ENCODE data around the gene KRTAP10-11. TPM values are rescaled to one million over a fixed set of nuclear protein-coding genes. Genes with fewer than 3 reads are reported as not detected.
"Not testable (repeated sequence)": the region's sequence is repeated elsewhere in the genome, so short reads cannot be mapped to it uniquely, and the experiment has no call there.

Gene KRTAP10-11
- not detected for total RNA-seq

GRCh38 chr21:44646366-44647221 is at the start of gene KRTAP10-11:
Gene KRTAP10-11, plus strand, starts transcription at chr21:44646414. Its CDS starts 45 bp downstream, at chr21:44646459.
- CTCF ChIA-PET: interaction anchor here (1.1 kb wide), 1 partner anchor 12 kb away, joined by 3 read pairs; no protein-coding TSS in a partner anchor
- not testable (repeated sequence) for H3K4me3 Mint-ChIP-seq; DNase-seq; ATAC-seq; H3K27me3 Mint-ChIP-seq (ENCODE audit: low read depth); H3K4me1 Mint-ChIP-seq (ENCODE audit: low read depth)
- POLR2A ChIA-PET: interaction anchor here (1.2 kb wide), 1 partner anchor 9 kb away, joined by 3 read pairs; no protein-coding TSS in a partner anchor
- Mint-ChIP-seq H3K9me3 (ENCODE audit: insufficient read depth) (peaks cover 32% of the 10 kb centered on the region), H3K27ac (peak within 1 kb of the TSS; percentile 60), H3K36me3 (ENCODE audit: low read depth) (peaks cover 10% of the 10 kb centered on the region)

GRCh38 chr21:44598061-44598460 is 48.2 kb upstream of the KRTAP10-11 start:
- Mint-ChIP-seq H3K4me1 (ENCODE audit: low read depth) (peaks cover 2% of the 10 kb centered on the region), H3K27me3 (ENCODE audit: low read depth) (no peaks in the 10 kb centered on the region), H3K4me3 (no peak overlapping the region), H3K9me3 (ENCODE audit: insufficient read depth) (no peaks in the 10 kb centered on the region), H3K27ac (no peak overlapping the region), H3K36me3 (ENCODE audit: low read depth) (no peaks in the 10 kb centered on the region)
- POLR2A ChIA-PET: no interaction called here
- ATAC-seq: no peak
- no peak for DNase-seq
- CTCF ChIA-PET: no interaction called here

- ATAC-seq (no peak), DNase-seq (no peak)
- no peaks in the 10 kb centered on the region for H3K9me3 Mint-ChIP-seq (ENCODE audit: insufficient read depth)
- ChIA-PET POLR2A (no interaction called here), CTCF (no interaction called here)
- H3K4me1 Mint-ChIP-seq (ENCODE audit: low read depth): no peaks in the 10 kb centered on the region
- no peaks in the 10 kb centered on the region for H3K27me3 Mint-ChIP-seq (ENCODE audit: low read depth)
- no peak overlapping the region for H3K4me3 Mint-ChIP-seq
- no peaks in the 10 kb centered on the region for H3K36me3 Mint-ChIP-seq (ENCODE audit: low read depth)
- no peak overlapping the region for H3K27ac Mint-ChIP-seq
Measured at GRCh38 chr21:44599264-44600029, 46.8 kb upstream of the KRTAP10-11 start.

GRCh38 chr21:44600118-44600978 is 45.9 kb upstream of the KRTAP10-11 start, which contains the start of gene KRTAP10-7:
Gene KRTAP10-7, plus strand, starts transcription at chr21:44600597. Its CDS starts 25 bp downstream, at chr21:44600622.
- H3K27me3 Mint-ChIP-seq (ENCODE audit: low read depth); H3K36me3 Mint-ChIP-seq (ENCODE audit: low read depth): not testable (repeated sequence)

GRCh38 chr21:44601091-44601490 is 45.1 kb upstream of the KRTAP10-11 start:
- H3K27ac Mint-ChIP-seq; H3K4me3 Mint-ChIP-seq; DNase-seq; H3K9me3 Mint-ChIP-seq (ENCODE audit: insufficient read depth); ATAC-seq; H3K27me3 Mint-ChIP-seq (ENCODE audit: low read depth); H3K36me3 Mint-ChIP-seq (ENCODE audit: low read depth); CTCF ChIA-PET; H3K4me1 Mint-ChIP-seq (ENCODE audit: low read depth): not testable (repeated sequence)
- POLR2A ChIA-PET: interaction anchor here (0.8 kb wide), 1 partner anchor 25 kb away, joined by 3 read pairs; no protein-coding TSS in a partner anchor

More at GRCh38 chr21:44600118-44600978, 45.9 kb upstream of the KRTAP10-11 start, which contains the start of gene KRTAP10-7:
- H3K4me1 Mint-ChIP-seq (ENCODE audit: low read depth); DNase-seq; H3K9me3 Mint-ChIP-seq (ENCODE audit: insufficient read depth); ATAC-seq; H3K4me3 Mint-ChIP-seq; H3K27ac Mint-ChIP-seq; CTCF ChIA-PET; POLR2A ChIA-PET: not testable (repeated sequence)

GRCh38 chr21:44601596-44602462 is 44.4 kb upstream of the KRTAP10-11 start:
- no peaks in the 10 kb centered on the region for H3K4me1 Mint-ChIP-seq (ENCODE audit: low read depth)
- H3K4me3 Mint-ChIP-seq: no peak overlapping the region
- H3K36me3 Mint-ChIP-seq (ENCODE audit: low read depth): no peaks in the 10 kb centered on the region
- no peaks in the 10 kb centered on the region for H3K9me3 Mint-ChIP-seq (ENCODE audit: insufficient read depth)
- H3K27ac Mint-ChIP-seq: peak overlapping the region; percentile 56
- no peak for ATAC-seq
- H3K27me3 Mint-ChIP-seq (ENCODE audit: low read depth): peaks cover 9% of the 10 kb centered on the region
- DNase-seq: no peak
- ChIA-PET POLR2A (interaction anchor here (0.8 kb wide), 1 partner anchor 24 kb away, joined by 3 read pairs; no protein-coding TSS in a partner anchor), CTCF (no interaction called here)

- Mint-ChIP-seq H3K27me3 (ENCODE audit: low read depth) (peaks cover 9% of the 10 kb centered on the region), H3K4me3 (no peak overlapping the region), H3K4me1 (ENCODE audit: low read depth) (no peaks in the 10 kb centered on the region), H3K9me3 (ENCODE audit: insufficient read depth) (no peaks in the 10 kb centered on the region), H3K27ac (no peak overlapping the region), H3K36me3 (ENCODE audit: low read depth) (no peaks in the 10 kb centered on the region)
- ChIA-PET POLR2A (no interaction called here), CTCF (no interaction called here)
- ATAC-seq (no peak), DNase-seq (no peak)
Measured at GRCh38 chr21:44602463-44602850, 43.8 kb upstream of the KRTAP10-11 start.

- no peak overlapping the region for H3K27ac Mint-ChIP-seq
- ChIA-PET POLR2A (no interaction called here), CTCF (no interaction called here)
- no peak overlapping the region for H3K4me3 Mint-ChIP-seq
- peaks cover 11% of the 10 kb centered on the region for H3K27me3 Mint-ChIP-seq (ENCODE audit: low read depth)
- no peak for ATAC-seq
- no peaks in the 10 kb centered on the region for H3K9me3 Mint-ChIP-seq (ENCODE audit: insufficient read depth)
- DNase-seq: no peak
- H3K36me3 Mint-ChIP-seq (ENCODE audit: low read depth): no peaks in the 10 kb centered on the region
- no peaks in the 10 kb centered on the region for H3K4me1 Mint-ChIP-seq (ENCODE audit: low read depth)
Measured at GRCh38 chr21:44603109-44603875, 42.9 kb upstream of the KRTAP10-11 start.

GRCh38 chr21:44603911-44604310 is 42.3 kb upstream of the KRTAP10-11 start:
- DNase-seq: no peak
- ChIA-PET POLR2A (no interaction called here), CTCF (no interaction called here)
- H3K36me3 Mint-ChIP-seq (ENCODE audit: low read depth): no peaks in the 10 kb centered on the region
- H3K4me3 Mint-ChIP-seq: no peak overlapping the region
- H3K27me3 Mint-ChIP-seq (ENCODE audit: low read depth): peaks cover 11% of the 10 kb centered on the region
- H3K27ac Mint-ChIP-seq: no peak overlapping the region
- no peaks in the 10 kb centered on the region for H3K4me1 Mint-ChIP-seq (ENCODE audit: low read depth)
- ATAC-seq: no peak
- H3K9me3 Mint-ChIP-seq (ENCODE audit: insufficient read depth): no peaks in the 10 kb centered on the region

- POLR2A ChIA-PET: no interaction called here
- DNase-seq: no peak
Measured at GRCh38 chr21:44606495-44606894, 39.7 kb upstream of the KRTAP10-11 start.

More at GRCh38 chr21:44606495-44606894, 39.7 kb upstream of the KRTAP10-11 start:
- Mint-ChIP-seq H3K4me1 (ENCODE audit: low read depth) (no peaks in the 10 kb centered on the region), H3K4me3 (no peak overlapping the region), H3K9me3 (ENCODE audit: insufficient read depth) (peaks cover 22% of the 10 kb centered on the region), H3K27me3 (ENCODE audit: low read depth) (peaks cover 11% of the 10 kb centered on the region), H3K36me3 (ENCODE audit: low read depth) (peaks cover 3% of the 10 kb centered on the region), H3K27ac (no peak overlapping the region)
- CTCF ChIA-PET: no interaction called here
- ATAC-seq: no peak

All from activated CD8-positive, alpha-beta T cell treated with anti-CD3 and anti-CD28 coated beads, Interleukin-2, amount 10 ng/mL, durations not matched to agents 7 days and 5 days (primary cell).